Activated CD8-positive, alpha-beta memory T cell treated with anti-CD3 and anti-CD28 coated beads, Interleukin-2, amount 50 U/mL, for 48 hours (primary cell): ENCODE data around the gene FBXO47.

Experiments used
- DNase-seq: peaks from one replicate; pipeline ENCODE4 v3.0.0-alpha.2; 2020

Gene FBXO47

GRCh38 chr17:38967290-38967738 lies at the start of gene FBXO47:
TSS of gene FBXO47 (minus strand) at chr17:38967403. CDS start at chr17:38963025, 4,378 bp downstream.
- peak; percentile 82 for DNase-seq

- no peak for DNase-seq
Measured at GRCh38 chr17:39016193-39017153, 49.3 kb upstream of the FBXO47 start.

DNA sequence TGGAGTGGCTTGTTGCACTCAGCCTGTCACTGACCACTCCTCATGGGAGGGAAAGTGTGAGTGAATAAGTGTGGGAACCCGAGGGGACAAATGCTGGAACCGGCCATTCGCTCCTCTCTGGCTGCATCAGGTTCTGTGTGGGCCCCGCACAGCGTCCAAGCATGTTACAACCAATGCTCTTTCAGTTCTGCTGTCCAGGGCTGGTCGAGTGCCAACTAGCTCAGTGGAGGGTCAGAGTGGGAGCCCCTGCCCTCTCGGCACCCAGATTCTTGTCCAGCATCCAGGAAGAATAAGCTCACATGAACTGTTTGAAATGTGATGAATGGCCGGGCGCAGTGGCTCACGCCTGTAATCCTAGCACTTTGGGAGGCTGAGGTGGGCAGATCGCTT lies 48.3 kb upstream of the FBXO47 start:
- no peak for DNase-seq

GRCh38 chr17:39014795-39015545 lies 47.8 kb upstream of the FBXO47 start:
- no peak for DNase-seq

GRCh38 chr17:39014044-39014794 lies 47.0 kb upstream of the FBXO47 start:
- DNase-seq, result no peak

GRCh38 chr17:39012725-39013124 lies 45.5 kb upstream of the FBXO47 start:
- no peak for DNase-seq

- no peak for DNase-seq
Measured at GRCh38 chr17:39011907-39012468, 44.8 kb upstream of the FBXO47 start.

GRCh38 chr17:39009581-39010001 lies 42.4 kb upstream of the FBXO47 start:
- DNase-seq, result no peak

DNA sequence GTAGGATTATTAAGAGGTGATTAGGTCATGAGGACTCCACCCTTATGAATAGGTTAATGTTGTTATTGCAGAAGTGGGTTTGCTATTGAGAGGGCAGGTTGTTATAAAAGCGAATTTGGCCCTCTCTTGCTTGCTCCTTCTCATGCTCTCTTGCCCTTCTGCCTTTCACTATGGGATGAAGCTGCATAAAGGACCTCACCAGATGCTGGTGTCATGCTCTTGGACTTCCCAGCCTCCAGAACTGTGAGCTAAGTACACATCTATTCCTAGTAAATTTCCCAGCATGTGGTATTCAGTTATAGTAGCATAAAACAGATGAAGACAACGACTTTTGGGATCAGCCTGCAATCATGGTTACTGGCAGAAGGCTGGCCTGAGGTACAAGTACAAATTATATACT lies 41.4 kb upstream of the FBXO47 start:
- DNase-seq, result no peak

GRCh38 chr17:39002991-39003715 lies 36.0 kb upstream of the FBXO47 start:
- DNase-seq, result peak; percentile 57

DNA sequence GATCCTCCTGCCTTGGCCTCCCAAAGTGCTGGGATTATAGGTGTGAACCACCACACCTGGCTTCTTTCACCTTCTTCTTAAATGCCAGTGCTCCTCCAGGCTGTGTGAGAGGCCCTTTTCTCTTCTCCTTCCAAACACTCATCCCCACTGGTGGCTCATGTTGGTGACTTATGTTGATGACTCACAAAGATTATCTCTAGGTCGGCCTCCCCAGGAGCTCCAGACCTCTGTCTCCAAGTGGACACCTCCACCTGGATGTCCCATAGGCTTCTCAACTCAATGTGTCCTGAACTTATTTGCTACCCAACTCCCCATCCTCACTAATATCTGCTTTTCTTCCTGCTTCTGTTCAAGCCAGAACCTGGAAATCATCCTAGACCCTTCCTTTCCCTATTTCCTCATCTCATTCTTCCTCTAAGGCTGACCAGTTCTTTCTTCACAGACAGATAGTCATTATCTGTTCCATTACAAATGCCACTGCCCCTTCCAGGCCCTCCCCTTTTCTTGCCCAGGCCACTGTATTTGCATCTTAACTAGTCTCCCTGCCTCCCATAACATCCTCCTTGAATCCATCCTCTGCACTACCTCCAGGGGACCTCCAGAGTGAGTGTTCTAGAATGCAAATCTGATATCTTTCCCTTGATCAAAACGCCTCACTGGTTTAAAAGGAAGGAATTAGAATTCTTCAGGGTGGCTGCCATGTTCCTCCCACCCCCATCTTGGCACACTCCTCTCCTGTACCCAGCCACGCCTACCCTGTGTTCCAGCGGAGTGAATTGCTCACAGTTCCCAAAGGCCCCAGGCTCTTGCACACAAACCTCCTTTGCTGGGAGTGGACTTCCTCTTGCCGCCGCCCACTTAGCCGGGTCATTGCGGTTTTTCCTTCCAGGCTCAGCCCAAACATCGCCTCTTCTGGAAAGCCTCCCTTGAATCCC lies 34.8 kb upstream of the FBXO47 start:
- no peak for DNase-seq

DNA sequence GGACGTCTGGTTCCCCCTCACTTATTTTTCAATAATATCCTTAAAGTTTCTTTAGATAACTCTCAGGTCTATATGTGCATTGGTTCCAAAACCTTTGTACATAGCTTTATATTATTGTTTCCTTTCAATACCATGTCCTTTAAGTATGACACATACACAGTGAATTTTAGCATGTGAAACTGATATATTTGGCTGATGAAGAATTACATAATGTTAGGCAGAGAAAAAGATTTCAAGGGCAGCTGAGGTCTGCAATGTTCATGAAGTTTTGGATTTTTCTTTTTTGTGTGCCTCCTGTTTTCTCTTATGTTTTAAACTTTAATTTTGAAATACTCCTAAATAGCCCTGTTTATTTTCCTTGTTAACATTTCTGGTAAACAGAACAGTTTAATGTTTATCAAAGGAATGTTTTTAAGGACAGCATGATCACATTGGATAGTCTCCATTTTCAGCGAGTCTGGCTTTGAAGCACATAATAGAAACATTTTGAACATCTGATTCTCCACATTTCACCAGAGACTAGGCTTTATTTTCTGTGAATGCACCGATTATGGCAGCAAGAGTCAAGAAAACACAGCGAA lies 32.9 kb upstream of the FBXO47 start:
- DNase-seq, result no peak

DNA sequence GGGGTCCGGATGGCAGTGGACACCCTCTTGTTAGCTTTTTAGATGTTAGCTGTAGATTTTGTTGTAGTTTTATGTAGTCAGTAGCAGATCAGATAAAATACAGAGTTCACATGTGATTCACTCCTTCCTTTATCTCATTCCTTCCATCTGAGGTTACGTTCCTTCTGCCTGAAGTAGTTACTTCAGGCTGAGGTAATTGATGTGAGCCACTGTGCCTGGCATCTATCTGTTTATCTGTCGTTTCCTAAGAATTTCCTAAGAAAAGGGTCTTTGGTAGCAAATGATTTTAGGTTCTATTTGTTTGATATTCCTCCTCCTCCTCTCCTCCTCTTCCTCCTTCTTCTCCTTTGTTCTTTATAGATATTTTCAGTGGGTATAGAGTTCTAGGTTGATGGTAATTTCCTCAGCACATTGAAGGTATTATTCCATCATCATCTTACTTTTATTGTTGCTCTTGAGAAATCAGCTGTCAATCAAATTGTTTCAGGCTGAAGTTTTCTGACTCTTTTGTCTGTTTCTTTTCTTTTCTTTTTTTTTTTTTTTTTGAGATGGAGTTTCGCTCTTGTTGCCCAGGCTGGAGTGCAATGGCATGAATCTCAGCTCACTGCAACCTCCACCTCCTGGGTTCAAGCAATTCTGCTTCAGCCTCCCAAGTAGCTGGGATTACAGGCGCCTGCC lies 29.6 kb upstream of the FBXO47 start:
- no peak for DNase-seq

DNA sequence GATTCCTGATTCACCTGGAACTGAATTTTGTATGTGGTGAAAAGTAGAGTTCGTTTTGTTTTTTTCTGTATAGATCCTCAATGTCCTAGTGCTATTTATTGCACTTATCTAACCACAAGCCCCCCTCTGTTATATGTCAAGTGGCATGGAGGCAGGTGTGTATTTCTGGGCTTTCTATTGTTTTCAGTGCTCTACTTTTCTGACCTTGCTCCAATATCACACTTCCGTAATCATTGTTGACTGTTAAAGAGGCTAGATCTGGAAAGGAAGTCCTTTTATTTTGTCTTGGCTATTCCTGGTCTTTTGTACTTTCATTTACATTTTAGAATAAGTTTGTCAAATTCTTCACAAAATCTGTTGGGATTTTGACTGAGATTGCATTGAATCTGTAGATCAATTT lies 26.8 kb upstream of the FBXO47 start:
- DNase-seq, result no peak

DNA sequence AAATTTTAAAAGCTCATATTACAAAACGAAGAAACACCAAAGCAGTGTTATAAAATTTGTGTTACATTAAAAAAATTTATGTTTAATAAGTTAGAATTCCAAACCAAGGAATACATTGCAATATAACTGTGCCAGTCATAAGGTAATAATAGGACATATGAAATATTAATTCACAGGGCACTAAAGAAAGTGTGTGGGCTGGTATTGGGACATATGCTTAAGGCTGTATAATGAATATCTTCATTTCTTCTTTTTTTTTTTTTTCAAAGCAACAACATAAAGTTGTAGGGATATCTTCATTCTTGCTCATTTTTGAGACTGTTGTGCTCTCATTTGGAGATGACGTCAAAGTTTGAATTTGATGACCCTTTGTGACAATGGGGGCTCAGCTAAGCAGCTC lies 17.5 kb upstream of the FBXO47 start:
- DNase-seq, result no peak

DNA sequence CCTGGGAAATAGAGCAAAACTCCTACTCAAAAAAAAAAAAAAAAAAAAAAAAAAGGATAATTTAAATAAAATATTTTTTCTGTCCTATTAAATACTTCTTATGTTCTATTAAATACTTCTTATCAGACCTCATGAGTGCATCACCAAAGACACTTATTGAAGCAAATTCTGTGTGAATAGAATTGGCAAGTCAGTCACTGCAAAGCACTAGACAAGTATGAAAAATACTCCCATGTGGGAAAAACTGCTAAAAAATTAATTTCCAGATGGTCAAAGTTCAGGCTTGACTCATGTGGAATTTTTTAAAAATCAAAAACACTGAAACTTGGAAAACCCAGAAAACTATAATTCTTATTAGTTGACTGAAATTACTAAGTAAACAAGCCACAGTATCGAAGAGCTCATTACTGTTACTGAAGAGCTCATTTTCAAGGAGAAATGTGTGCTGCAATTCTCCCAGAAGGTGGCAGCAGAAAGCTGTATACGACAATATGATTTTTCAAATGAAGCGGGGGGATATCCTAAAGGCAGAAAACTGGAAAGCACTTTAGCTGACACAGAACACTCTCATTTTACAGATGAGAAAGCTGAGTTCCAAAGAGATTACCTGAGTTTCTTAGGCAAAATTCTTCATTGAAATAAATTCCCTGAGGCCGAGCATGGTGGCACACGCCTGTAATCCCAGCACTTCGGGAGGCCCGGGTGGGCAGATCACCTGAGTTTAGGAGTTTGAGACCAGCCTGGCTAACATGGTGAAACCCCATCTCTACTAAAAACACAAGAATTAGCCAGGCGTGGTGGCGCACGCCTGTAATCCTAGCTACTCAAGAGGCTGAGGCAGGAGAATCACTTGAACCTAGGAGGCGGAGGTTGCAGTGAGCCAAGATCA lies 15.9 kb upstream of the FBXO47 start:
- DNase-seq, result no peak

DNA sequence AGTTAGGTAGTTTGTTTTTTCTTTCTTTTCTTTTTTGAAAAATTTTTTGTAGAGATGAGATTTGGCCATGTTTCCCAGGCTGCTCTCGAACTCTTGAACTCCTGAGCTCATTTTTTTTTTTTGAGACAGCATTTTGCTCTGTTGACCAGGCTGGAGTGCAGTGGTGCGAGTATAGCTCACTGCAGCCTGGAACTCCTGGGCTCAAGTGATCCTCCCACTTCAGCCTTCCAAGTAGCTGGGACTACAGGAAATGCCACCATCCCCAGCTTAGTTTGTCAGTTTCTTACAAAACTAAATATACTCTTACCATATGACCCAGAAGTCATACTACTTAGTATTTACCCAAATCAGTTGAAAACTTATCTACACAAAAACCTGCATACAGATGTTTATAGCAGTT lies 14.4 kb upstream of the FBXO47 start:
- no peak for DNase-seq

DNA sequence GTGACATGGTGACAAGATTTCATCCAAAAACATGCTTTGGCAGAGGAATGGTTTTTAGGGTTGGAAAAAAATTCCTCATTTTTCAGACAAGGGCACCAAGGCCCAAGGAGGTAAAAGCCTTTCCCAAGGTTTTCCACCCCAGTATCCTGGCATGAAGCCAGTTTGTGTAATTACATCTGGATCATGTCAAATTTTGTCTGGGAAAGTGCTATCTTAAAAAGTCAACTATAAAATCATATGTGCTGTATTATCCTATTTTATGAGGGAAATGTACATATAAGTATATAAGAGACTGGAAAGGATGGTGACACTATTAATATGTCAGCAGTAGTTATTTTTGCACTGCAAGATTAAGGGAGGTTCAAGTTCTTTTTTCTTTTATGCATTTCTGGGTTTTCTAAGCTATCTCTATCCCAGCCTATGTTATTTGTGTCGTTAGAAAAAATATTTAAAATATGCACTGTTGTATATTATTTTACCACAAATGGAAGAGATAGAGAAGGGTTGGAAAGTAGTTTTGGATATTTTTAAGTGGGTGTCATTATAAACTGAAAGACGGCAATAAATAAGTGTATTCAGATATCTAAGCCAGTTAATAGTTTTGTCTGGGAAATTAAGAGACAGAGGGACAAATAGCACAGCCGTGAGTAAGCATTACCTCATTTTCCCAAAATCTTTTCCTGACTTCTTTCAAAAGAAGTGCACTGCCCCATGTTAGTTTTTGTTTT lies 13.5 kb upstream of the FBXO47 start:
- no peak for DNase-seq
